Spleen (tissue), 11 donors: ENCODE measurements around the gene COL16A1. TPM values are rescaled to one million over a fixed set of nuclear protein-coding genes. Genes with fewer than 3 reads are reported as not detected.

Experiments
- DNase-seq: peaks from one replicate; pipeline ENCODE4 v3.0.0-alpha.2; 2020
- H3K27ac ChIP-seq, 8 donors: fragments of 200-600 bp; sonication (generic) in 7 of 8; 1 replicate in 4 of 8; 2 replicates in 4 of 8; pipeline versions ENCODE4 v1.5.0 to v1.8.0; 2016 to 2021; ENCODE audit warnings: inconsistent platforms in 4 of 8, mild to moderate bottlenecking in 4 of 8, moderate library complexity in 1 of 8
- H3K27me3 ChIP-seq, 7 donors: fragments of 200-600 bp; sonication (generic) in 6 of 7; replicated peaks in 1 of 7; 1 replicate in 4 of 7; 2 replicates in 3 of 7; pipeline versions ENCODE4 v1.5.0 to v1.8.0; 2016 to 2021; ENCODE audit warnings: inconsistent platforms in 3 of 7, mild to moderate bottlenecking in 1 of 7
- H3K36me3 ChIP-seq, 6 donors: fragments of 200-600 bp; sonication (generic) in 5 of 6; 1 replicate in 4 of 6; 2 replicates in 2 of 6; pipeline versions ENCODE4 v1.5.0 to v1.8.0; 2016 to 2021; ENCODE audit warnings: inconsistent platforms in 2 of 6
- H3K4me1 ChIP-seq, 6 donors: fragments of 200-600 bp; sonication (generic) in 5 of 6; 1 replicate in 3 of 6; 2 replicates in 3 of 6; pipeline versions ENCODE4 v1.5.0 to v1.8.0; 2016 to 2021; ENCODE audit warnings: inconsistent platforms in 3 of 6
- H3K4me3 ChIP-seq, 8 donors: fragments of 200-600 bp; sonication (generic) in 7 of 8; 1 replicate in 4 of 8; 2 replicates in 4 of 8; pipeline versions ENCODE4 v1.5.0 to v1.8.0; 2016 to 2021; ENCODE audit warnings: inconsistent platforms in 4 of 8, mild to moderate bottlenecking in 4 of 8, moderate library complexity in 2 of 8
- H3K9me3 ChIP-seq, 8 donors: fragments of 200-600 bp; sonication (generic) in 7 of 8; 1 replicate in 4 of 8; 2 replicates in 4 of 8; pipeline versions ENCODE4 v1.5.0 to v1.8.0; 2016 to 2021; ENCODE audit warnings: inconsistent platforms in 4 of 8
- POLR2A ChIP-seq, 3 donors: fragments of 450-650 bp; IDR thresholded peaks; one replicate each; pipeline ENCODE4 v1.5.1; 2017; ENCODE audit warnings: antibody characterized with exemption in 3 of 3, mild to moderate bottlenecking in 1 of 3
- POLR2AphosphoS5 ChIP-seq, 3 donors: sonication (generic); formaldehyde crosslinking; IDR thresholded peaks; one replicate each; pipeline ENCODE4 v1.5.1; 2017; ENCODE audit warnings: antibody characterized with exemption in 3 of 3
- WGBS, 5 donors: extraction: QIAGEN DNeasy Blood & Tissue Kit in 3 of 5; methylation state at CpG; one replicate each; pipeline versions ENCODE4 v1.1.5 to v1.1.7; 2013 to 2018; 5-methylcytosine and 5-hydroxymethylcytosine counted together
- intact Hi-C: fragments of 100-400 bp; cut with DNase I; formaldehyde crosslinking; loops from one replicate; pipeline ENCODE4 v1.15.0; 2023; ENCODE audit warnings: low total_unique reads
- polyA plus RNA-seq, 3 donors: library from polyadenylated mRNA; stranded (reverse); fragments of 200-250 nt; gene quantifications; one replicate each; pipeline ENCODE4 v1.2.1, GENCODE V29; 2013
- total RNA-seq, 7 donors: library from RNA; depleted of rRNA in 3 of 7; stranded (reverse); fragments of >200 nt in 3 of 7; fragmentation: NEBNext Ultra II Directional in 4 of 7; extraction: Animal tissue kit (Norgen Biotek cat#: 25700) in 4 of 7; gene quantifications; one replicate each; pipeline versions ENCODE4 v1.1.0 to v1.2.1, GENCODE V29; 2016 to 2021
- TF ChIP-seq, protein P1 (sequence below), 11 experiments: fragments of 200-600 bp in 7 of 11; fragments of 450-650 bp in 4 of 11; sonication (generic) in 4 of 11; IDR thresholded peaks in 8 of 11; conservative IDR thresholded peaks in 3 of 11; 1 replicate in 7 of 11; 2 replicates in 4 of 11; pipeline versions ENCODE4 v1.4.0 to v1.8.0; 2016 to 2021; ENCODE audit warnings: antibody characterized with exemption in 11 of 11, inconsistent platforms in 4 of 11, mild to moderate bottlenecking in 1 of 11
- donor health status: healthy with polysubstance abuse.
- donor health status: DM: no; HTN: no; CAD: no; lungs with moderate emphysema.
- donor health status: DM: no; HTN: no; CAD: no.
- donor health status: Bipolar disorder and iron deficiency.
- donor health status: healthy.
- donor health status: DM: no; HTN: no; CAD: no.
- donor health status: DM: yes; HTN: yes; CAD: no.

COL16A1 gene
- total and polyA plus RNA-seq, 10 donors = 4.7 to 25.6 (median 12.5) TPM

DNA sequence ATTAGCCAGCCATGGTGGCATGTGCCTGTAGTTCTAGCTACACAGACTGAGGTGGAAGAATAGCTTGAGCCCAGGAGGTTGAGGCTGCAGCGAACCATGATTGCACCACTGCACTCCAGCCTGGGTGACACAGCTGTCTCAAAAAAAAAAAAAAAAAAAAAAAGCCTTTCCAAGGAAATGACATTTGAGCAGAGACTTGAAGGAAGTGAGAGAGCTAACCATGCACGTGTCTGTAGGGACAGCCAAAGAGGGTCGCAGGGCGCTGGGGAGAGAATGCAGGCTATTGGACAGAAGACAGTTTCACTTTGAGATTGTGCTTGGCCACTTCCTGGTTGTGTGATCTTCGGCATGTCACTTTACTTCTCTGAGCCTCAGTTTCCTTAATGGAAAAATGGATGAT, 79.5 kb downstream of the COL16A1 start:
- Histone ChIP-seq H3K4me1 (peaks cover 3 to 39% (median 16%) of the 10 kb centered on the region in 6 donors), H3K4me3 (no peak overlapping the region), H3K27me3 (peaks cover 0 to 3% (median 0%) of the 10 kb centered on the region in 7 donors), H3K27ac (no peak overlapping the region), H3K9me3 (no peaks in the 10 kb centered on the region), H3K36me3 (peaks cover 0 to 48% (median 21%) of the 10 kb centered on the region in 6 donors)
- 44 to 52% (median 50%) methylated on average over 5 of the region's 5 CpGs for WGBS, 5 donors
- intact Hi-C loops = no loop called here
- TF ChIP-seq, protein P1, sequence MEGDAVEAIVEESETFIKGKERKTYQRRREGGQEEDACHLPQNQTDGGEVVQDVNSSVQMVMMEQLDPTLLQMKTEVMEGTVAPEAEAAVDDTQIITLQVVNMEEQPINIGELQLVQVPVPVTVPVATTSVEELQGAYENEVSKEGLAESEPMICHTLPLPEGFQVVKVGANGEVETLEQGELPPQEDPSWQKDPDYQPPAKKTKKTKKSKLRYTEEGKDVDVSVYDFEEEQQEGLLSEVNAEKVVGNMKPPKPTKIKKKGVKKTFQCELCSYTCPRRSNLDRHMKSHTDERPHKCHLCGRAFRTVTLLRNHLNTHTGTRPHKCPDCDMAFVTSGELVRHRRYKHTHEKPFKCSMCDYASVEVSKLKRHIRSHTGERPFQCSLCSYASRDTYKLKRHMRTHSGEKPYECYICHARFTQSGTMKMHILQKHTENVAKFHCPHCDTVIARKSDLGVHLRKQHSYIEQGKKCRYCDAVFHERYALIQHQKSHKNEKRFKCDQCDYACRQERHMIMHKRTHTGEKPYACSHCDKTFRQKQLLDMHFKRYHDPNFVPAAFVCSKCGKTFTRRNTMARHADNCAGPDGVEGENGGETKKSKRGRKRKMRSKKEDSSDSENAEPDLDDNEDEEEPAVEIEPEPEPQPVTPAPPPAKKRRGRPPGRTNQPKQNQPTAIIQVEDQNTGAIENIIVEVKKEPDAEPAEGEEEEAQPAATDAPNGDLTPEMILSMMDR (IDR thresholded peaks at IDR 0.05 in 8 of 11, conservative IDR thresholded peaks at IDR 0.05 in 3 of 11) = no peak
- TF ChIP-seq POLR2A (IDR thresholded peaks at IDR 0.05) (no peak), POLR2AphosphoS5 (IDR thresholded peaks at IDR 0.05) (no peak)
- DNase-seq = no peak

DNA sequence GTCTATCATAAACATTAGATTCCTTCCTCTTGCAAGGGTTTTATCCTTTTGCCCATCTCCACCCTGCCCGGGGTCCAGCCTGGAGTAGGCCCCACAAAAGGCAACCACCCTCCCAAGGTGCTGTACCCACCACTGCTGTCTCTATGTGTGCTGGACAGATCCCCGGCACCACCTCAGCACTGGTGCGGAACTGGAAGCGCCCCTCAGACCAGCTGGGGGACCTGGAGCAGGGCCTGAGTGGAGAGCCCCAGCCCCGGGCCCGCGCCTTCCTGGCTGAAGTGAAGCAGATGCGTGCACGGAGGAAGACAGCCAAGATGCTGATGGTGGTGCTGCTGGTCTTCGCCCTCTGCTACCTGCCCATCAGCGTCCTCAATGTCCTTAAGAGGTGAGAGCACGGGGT, 80.5 kb downstream of the COL16A1 start:
- DNase-seq = no peak
- intact Hi-C loops = no loop called here
- 96 to 99% (median 97%) methylated on average over 11 to 12 of the region's 12 CpGs for WGBS, 5 donors
- no peak overlapping the region for H3K27ac ChIP-seq
- peaks cover 0 to 38% (median 12%) of the 10 kb centered on the region in 6 donors for H3K36me3 ChIP-seq
- no peaks in the 10 kb centered on the region for H3K9me3 ChIP-seq
- TF ChIP-seq POLR2A (IDR thresholded peaks at IDR 0.05) (no peak), POLR2AphosphoS5 (IDR thresholded peaks at IDR 0.05) (peak in 1 of 3 donors; percentile 23)
- TF ChIP-seq, protein P1 (IDR thresholded peaks at IDR 0.05 in 8 of 11, conservative IDR thresholded peaks at IDR 0.05 in 3 of 11) = no peak
- H3K4me3 ChIP-seq = no peak overlapping the region
- H3K27me3 ChIP-seq = peaks cover 0 to 12% (median 5%) of the 10 kb centered on the region in 7 donors
- H3K4me1 ChIP-seq = peaks cover 6 to 44% (median 21%) of the 10 kb centered on the region in 6 donors

DNA sequence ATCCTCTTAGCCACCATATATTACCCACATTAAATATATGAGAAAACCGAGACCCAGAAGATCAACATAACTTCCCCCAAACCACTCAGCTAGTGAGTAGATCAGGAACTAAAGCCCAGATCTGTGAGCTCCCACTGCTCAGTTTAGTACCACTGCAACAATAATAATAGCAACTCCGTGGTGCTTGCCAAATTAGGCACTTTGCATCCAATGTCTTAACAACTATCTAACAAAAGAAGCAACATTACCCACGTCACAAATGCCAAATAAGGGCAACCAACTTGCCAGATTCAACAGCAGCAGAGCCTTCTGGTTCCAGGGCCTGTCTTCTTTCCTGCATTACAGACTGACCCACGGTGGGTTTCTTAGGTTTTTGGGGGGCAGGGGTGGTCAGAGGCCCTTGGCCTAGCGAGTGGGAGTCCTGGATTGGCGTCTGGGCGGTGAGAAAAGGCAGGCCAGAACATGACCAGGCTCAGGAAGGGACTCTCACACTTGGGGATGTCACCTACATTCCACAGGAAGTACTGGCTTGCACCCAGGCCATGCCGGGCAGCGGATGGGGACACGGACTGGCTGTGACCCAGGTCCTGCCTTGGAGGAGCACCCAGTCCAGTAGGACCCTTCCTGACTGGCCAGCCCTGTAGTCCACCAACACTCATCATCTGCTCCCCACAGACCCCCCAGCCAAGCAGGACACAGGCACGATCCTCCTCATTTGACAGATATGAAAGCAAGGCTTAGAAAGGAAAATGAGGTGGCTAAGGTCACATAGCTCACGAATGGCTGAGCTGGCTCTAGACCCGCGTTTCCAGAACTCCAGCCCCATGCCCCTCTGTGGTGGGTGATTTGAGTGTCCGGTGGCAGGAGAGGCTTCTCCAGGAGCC, 81.7 kb downstream of the COL16A1 start:
- H3K27ac ChIP-seq = no peak overlapping the region
- H3K4me3 ChIP-seq = no peak overlapping the region
- DNase-seq = no peak
- intact Hi-C loops = no loop called here
- TF ChIP-seq POLR2AphosphoS5 (IDR thresholded peaks at IDR 0.05) (peak in 1 of 3 donors; percentile 3), POLR2A (IDR thresholded peaks at IDR 0.05) (no peak)
- H3K27me3 ChIP-seq = peaks cover 0 to 25% (median 17%) of the 10 kb centered on the region in 7 donors
- peaks cover 0 to 26% (median 4%) of the 10 kb centered on the region in 6 donors for H3K36me3 ChIP-seq
- WGBS, 5 donors = 72 to 89% (median 84%) methylated on average over 12 to 15 of the region's 15 CpGs
- no peaks in the 10 kb centered on the region for H3K9me3 ChIP-seq
- H3K4me1 ChIP-seq = peaks cover 10 to 45% (median 26%) of the 10 kb centered on the region in 6 donors

DNA sequence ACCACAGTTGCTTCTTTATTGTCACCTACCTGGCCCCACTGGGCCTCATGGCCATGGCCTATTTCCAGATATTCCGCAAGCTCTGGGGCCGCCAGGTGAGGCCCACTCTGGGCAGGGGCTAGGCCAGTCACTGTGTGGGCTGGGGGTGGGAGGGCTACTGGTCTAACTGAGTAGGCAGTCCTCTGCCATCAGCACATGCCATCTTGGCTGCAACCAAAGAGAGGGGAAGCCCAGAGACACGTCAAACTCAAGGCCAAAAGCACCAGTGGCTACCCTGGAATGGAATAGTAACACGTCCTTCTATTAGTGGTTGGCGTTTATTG, 82.4 kb downstream of the COL16A1 start:
- no peak for TF ChIP-seq POLR2AphosphoS5 (IDR thresholded peaks at IDR 0.05)
- no peak for TF ChIP-seq POLR2A (IDR thresholded peaks at IDR 0.05)
- TF ChIP-seq, protein P1 (IDR thresholded peaks at IDR 0.05 in 8 of 11, conservative IDR thresholded peaks at IDR 0.05 in 3 of 11) = no peak
- 86 to 94% (median 90%) methylated on average over 4 to 5 of the region's 5 CpGs for WGBS, 5 donors
- peaks cover 0 to 19% (median 2%) of the 10 kb centered on the region in 6 donors for H3K36me3 ChIP-seq
- H3K9me3 ChIP-seq = no peaks in the 10 kb centered on the region
- peaks cover 0 to 31% (median 19%) of the 10 kb centered on the region in 7 donors for H3K27me3 ChIP-seq
- intact Hi-C loops = no loop called here
- peaks cover 5 to 41% (median 21%) of the 10 kb centered on the region in 6 donors for H3K4me1 ChIP-seq
- no peak overlapping the region for H3K27ac ChIP-seq
- H3K4me3 ChIP-seq = no peak overlapping the region
- no peak for DNase-seq
